H9 (cell line): ENCODE data around the gene CRNKL1. TPM values are rescaled to one million over a fixed set of nuclear protein-coding genes. Genes with fewer than 3 reads are reported as not detected.

Experiments used
- DNase-seq: peaks from one replicate; pipeline ENCODE4 v3.0.0-alpha.2; 2017
- H2AFZ ChIP-seq: one replicate; pipeline ENCODE4 v1.6.1; 2013; ENCODE audit warnings: mild to moderate bottlenecking, low read length, control low read depth, moderate library complexity
- H2AK5ac ChIP-seq: 2 replicates; pipeline ENCODE4 v1.6.1; 2013; ENCODE audit warnings: low read length, control low read depth, mixed read lengths; ENCODE audit not compliant: insufficient read length
- H2BK120ac ChIP-seq: one replicate; pipeline ENCODE4 v1.6.1; 2013; ENCODE audit warnings: low read depth, mild to moderate bottlenecking, low read length, control low read depth, inconsistent platforms; ENCODE audit not compliant: poor library complexity, severe bottlenecking
- H2BK12ac ChIP-seq: 2 replicates; pipeline ENCODE4 v1.6.1; 2013; ENCODE audit warnings: low read length, control low read depth, mixed read lengths, low read depth; ENCODE audit not compliant: insufficient read length
- H2BK15ac ChIP-seq: 2 replicates; pipeline ENCODE4 v1.6.1; 2013; ENCODE audit warnings: low read depth, low read length, control low read depth
- H2BK20ac ChIP-seq: one replicate; pipeline ENCODE4 v1.6.1; 2013; ENCODE audit warnings: low read depth, mild to moderate bottlenecking, low read length, control low read depth, inconsistent platforms; ENCODE audit not compliant: poor library complexity, severe bottlenecking
- H2BK5ac ChIP-seq: 2 replicates; pipeline ENCODE4 v1.6.1; 2013; ENCODE audit warnings: low read length, control low read depth, mixed read lengths; ENCODE audit not compliant: insufficient read length
- H3K14ac ChIP-seq: 2 replicates; pipeline ENCODE4 v1.6.1; 2013; ENCODE audit warnings: low read length, control low read depth; ENCODE audit not compliant: insufficient read depth
- H3K18ac ChIP-seq: 2 replicates; pipeline ENCODE4 v1.6.1; 2013; ENCODE audit warnings: low read depth, mild to moderate bottlenecking, mixed read lengths, low read length, control low read depth; ENCODE audit not compliant: insufficient read length
- H3K23ac ChIP-seq: 2 replicates; pipeline ENCODE4 v1.6.1; 2013; ENCODE audit warnings: low read length, control low read depth, mixed read lengths, low read depth; ENCODE audit not compliant: insufficient read length
- H3K23me2 ChIP-seq: 2 replicates; pipeline ENCODE4 v1.6.1; 2013; ENCODE audit warnings: low read depth, mild to moderate bottlenecking, mixed read lengths, low read length, control low read depth; ENCODE audit not compliant: insufficient read length, poor library complexity, severe bottlenecking
- H3K27ac ChIP-seq: 2 replicates; pipeline ENCODE4 v1.5.1; 2013; ENCODE audit warnings: low read length, control low read depth, mixed read lengths, low read depth; ENCODE audit not compliant: insufficient read length
- H3K27me3 ChIP-seq: 2 replicates; pipeline ENCODE4 v1.6.1; 2013; ENCODE audit warnings: low read length, control low read depth, inconsistent platforms; ENCODE audit not compliant: insufficient read depth
- H3K4ac ChIP-seq: 2 replicates; pipeline ENCODE4 v1.6.1; 2013; ENCODE audit warnings: low read depth, mild to moderate bottlenecking, control low read depth, inconsistent platforms, low read length, moderate library complexity
- H3K4me1 ChIP-seq: 2 replicates; pipeline ENCODE4 v1.6.1; 2013; ENCODE audit warnings: low read length, control low read depth, inconsistent platforms; ENCODE audit not compliant: insufficient read depth
- H3K4me2 ChIP-seq: 2 replicates; pipeline ENCODE4 v1.6.1; 2013; ENCODE audit warnings: low read length, control low read depth, mixed read lengths; ENCODE audit not compliant: insufficient read length, insufficient read depth
- H3K56ac ChIP-seq: 2 replicates; pipeline ENCODE4 v1.6.1; 2013; ENCODE audit warnings: low read depth, mild to moderate bottlenecking, mixed read lengths, low read length, control low read depth; ENCODE audit not compliant: insufficient read length
- H3K79me1 ChIP-seq: 2 replicates; pipeline ENCODE4 v1.6.1; 2013; ENCODE audit warnings: low read depth, mild to moderate bottlenecking, moderate library complexity, low read length, control low read depth, inconsistent platforms; ENCODE audit not compliant: insufficient read depth, poor library complexity, severe bottlenecking
- H3K79me2 ChIP-seq: 2 replicates; pipeline ENCODE4 v1.6.1; 2013; ENCODE audit warnings: low read length, control low read depth, inconsistent platforms; ENCODE audit not compliant: insufficient read depth
- H3K9ac ChIP-seq: 2 replicates; pipeline ENCODE4 v1.6.1; 2013; ENCODE audit warnings: low read length, control low read depth, mixed read lengths; ENCODE audit not compliant: insufficient read length; ENCODE audit errors: extremely low read depth
- H3K9me3 ChIP-seq: one replicate; pipeline ENCODE4 v1.6.1; 2013; ENCODE audit warnings: low read depth, low read length, inconsistent platforms; ENCODE audit not compliant: control insufficient read depth
- H3T11ph ChIP-seq: one replicate; pipeline ENCODE4 v1.6.1; 2013; ENCODE audit warnings: mild to moderate bottlenecking, low read length, control low read depth, inconsistent platforms
- H4K20me1 ChIP-seq: one replicate; pipeline ENCODE4 v1.6.1; 2013; ENCODE audit not compliant: control insufficient read depth, insufficient read length, insufficient read depth
- H4K5ac ChIP-seq: 2 replicates; pipeline ENCODE4 v1.6.1; 2013; ENCODE audit warnings: low read depth, mild to moderate bottlenecking, mixed read lengths, low read length, control low read depth; ENCODE audit not compliant: insufficient read length
- H4K8ac ChIP-seq: replicated peaks from 2 replicates; pipeline ENCODE4 v1.6.1; 2013; ENCODE audit warnings: low read length, control low read depth, mixed read lengths, low read depth; ENCODE audit not compliant: insufficient read length
- H4K91ac ChIP-seq: 2 replicates; pipeline ENCODE4 v1.6.1; 2013; ENCODE audit warnings: low read depth, mild to moderate bottlenecking, moderate library complexity, mixed read lengths, low read length, control low read depth; ENCODE audit not compliant: insufficient read length
- H3K27ac Mint-ChIP-seq, 3 experiments: 2 replicates in 2 of 3; 3 replicates in 1 of 3; pipeline ENCODE4 v1.8.0; 2020 to 2021; ENCODE audit warnings: mixed read lengths in 3 of 3, mild to moderate bottlenecking in 1 of 3, moderate library complexity in 1 of 3
- H3K27me3 Mint-ChIP-seq: 2 replicates; pipeline ENCODE4 v1.8.0; 2021; ENCODE audit warnings: low read depth, mild to moderate bottlenecking, moderate library complexity, mixed read lengths
- H3K36me3 Mint-ChIP-seq, 3 experiments: 2 replicates in 2 of 3; 3 replicates in 1 of 3; pipeline ENCODE4 v1.8.0; 2020 to 2021; ENCODE audit warnings: low read depth in 3 of 3, mixed read lengths in 3 of 3; ENCODE audit not compliant: insufficient read depth in 1 of 3
- H3K4me1 Mint-ChIP-seq, 2 experiments: 2 replicates each; pipeline ENCODE4 v1.8.0; 2020; ENCODE audit warnings: mixed read lengths in 2 of 2
- H3K4me3 Mint-ChIP-seq, 2 experiments: 2 replicates in 1 of 2; 3 replicates in 1 of 2; pipeline ENCODE4 v1.8.0; 2020 to 2021; ENCODE audit warnings: mild to moderate bottlenecking in 2 of 2, mixed read lengths in 2 of 2, moderate library complexity in 1 of 2
- H3K9me3 Mint-ChIP-seq, 2 experiments: 2 replicates in 1 of 2; 3 replicates in 1 of 2; pipeline ENCODE4 v1.8.0; 2020; ENCODE audit warnings: mild to moderate bottlenecking in 2 of 2, mixed read lengths in 2 of 2, moderate library complexity in 1 of 2
- CTCF ChIP-seq: fragments of 200-600 bp; sonication (generic); conservative IDR thresholded peaks from 3 replicates; pipeline ENCODE4 v1.8.0; 2021; ENCODE audit warnings: antibody characterized with exemption, mild to moderate bottlenecking
- WGBS: extraction: QIAGEN DNeasy Blood & Tissue Kit; methylation state at CpG from one replicate; pipeline ENCODE4 v1.1.7; 2013; ENCODE audit warnings: missing lambda C conversion rate, low lambda C conversion rate, mixed read lengths; ENCODE audit not compliant: insufficient read length; ENCODE audit errors: extremely low coverage; 5-methylcytosine and 5-hydroxymethylcytosine counted together
- total RNA-seq: library from RNA; stranded (reverse); gene quantifications from 2 replicates; pipeline ENCODE4 v1.2.1, GENCODE V29; 2021

CRNKL1 gene
- total RNA-seq, 1 experiment from 2014 or later, result 30.2 TPM

- no peak overlapping the region for H4K91ac ChIP-seq
- H3K9ac ChIP-seq, result no peak overlapping the region
- no peak for DNase-seq
- no peaks in the 10 kb centered on the region for H4K20me1 ChIP-seq
- no peak overlapping the region for H3K4me3 Mint-ChIP-seq
- no peak overlapping the region for H2BK5ac ChIP-seq
- peaks cover 11% of the 10 kb centered on the region; the same call in 1 of the 2 replicates for H3K79me2 ChIP-seq
- no peak overlapping the region for H4K5ac ChIP-seq
- TF ChIP-seq CTCF, result no peak
- H2BK15ac ChIP-seq, result no peak overlapping the region
- no peaks in the 10 kb centered on the region; the same call in 1 of the 2 replicates for H3K27me3 Mint-ChIP-seq
- H3K9me3 ChIP-seq, result no peaks in the 10 kb centered on the region
- H3K18ac ChIP-seq, result no peak overlapping the region
- H3K56ac ChIP-seq, result no peak overlapping the region
- no peak overlapping the region for H2AK5ac ChIP-seq
- H2BK12ac ChIP-seq, result no peak overlapping the region
- H3K27me3 ChIP-seq, result no peaks in the 10 kb centered on the region
- peaks cover 0 to 12% (median 9%) of the 10 kb centered on the region in 3 experiments; a peak in 5 of 7 replicates for H3K36me3 Mint-ChIP-seq
- H3K4me1 ChIP-seq, result peaks cover 2% of the 10 kb centered on the region; the same call in 1 of the 2 replicates
- H3K27ac Mint-ChIP-seq, result peak overlapping the region in 2 of 3 experiments; percentile 42 to 87; a peak in 3 of 7 replicates
- no peak overlapping the region for H4K8ac ChIP-seq
- no peaks in the 10 kb centered on the region for H3K9me3 Mint-ChIP-seq
- H3T11ph ChIP-seq, result no peak overlapping the region
- H3K27ac ChIP-seq, result no peak overlapping the region
- H3K23ac ChIP-seq, result no peak overlapping the region
- H3K23me2 ChIP-seq, result no peaks in the 10 kb centered on the region
- peaks cover 15 to 27% of the 10 kb centered on the region in 2 experiments for H3K4me1 Mint-ChIP-seq
- no peak overlapping the region for H3K4ac ChIP-seq
- H2BK120ac ChIP-seq, result no peak overlapping the region
- H2AFZ ChIP-seq, result no peak overlapping the region
- H3K14ac ChIP-seq, result no peak overlapping the region
- no peak overlapping the region for H2BK20ac ChIP-seq
- peaks cover 6% of the 10 kb centered on the region for H3K79me1 ChIP-seq
- H3K4me2 ChIP-seq, result no peak overlapping the region
- WGBS, result no CpG with 5 or more reads among the region's 11 CpGs
Observed at GRCh38 chr20:20020908-20021307, 31.4 kb downstream of the CRNKL1 start.
